PC-3 (cell line): ENCODE data around the gene EPC2. TPM values are rescaled to one million over a fixed set of nuclear protein-coding genes. Genes with fewer than 3 reads are reported as not detected.
"Not testable (repeated sequence)": the region's sequence is repeated elsewhere in the genome, so short reads cannot be mapped to it uniquely, and the experiment has no call there.

ENCODE experiments used
- ATAC-seq: fragments of 200-7000 bp; cut with Tn5 transposase; 2 replicates; pipeline ENCODE4 v1.9.1; 2020; ENCODE audit warnings: mild to moderate bottlenecking, moderate library complexity
- BruUV-seq: library from RNA; stranded (reverse); fragments of 400-500 nt; replicated peaks from 2 replicates; lab custom pipeline; 2021; lab: Mats Ljungman, UMichigan
- CTCF ChIA-PET: fragments of 300-600 bp; sonication (Branson Sonifier 250); formaldehyde crosslinking; loops from one replicate; lab custom pipeline; 2022; ENCODE audit warnings: antibody characterized with exemption; lab: Charles Lee
- POLR2A ChIA-PET: fragments of 300-600 bp; sonication (Branson Sonifier 250); formaldehyde crosslinking; loops from one replicate; lab custom pipeline; 2022; ENCODE audit warnings: antibody characterized with exemption; ENCODE audit not compliant: unreplicated experiment; lab: Charles Lee
- DNase-seq: peaks from one replicate; pipeline ENCODE4 v3.0.0-alpha.2; 2015
- H2AFZ ChIP-seq: fragments of 300-600 bp; sonication (generic); 2 replicates; pipeline ENCODE4 v1.6.0; 2016; ENCODE audit warnings: antibody characterized with exemption, low read length
- H3F3A ChIP-seq: fragments of 300-600 bp; sonication (generic); one replicate; pipeline ENCODE4 v1.6.0; 2017; ENCODE audit warnings: antibody characterized with exemption, low read length, control low read depth, mild to moderate bottlenecking; ENCODE audit not compliant: unreplicated experiment
- H3K27ac ChIP-seq: fragments of 300-600 bp; sonication (generic); 2 replicates; pipeline ENCODE4 v1.5.1; 2016; ENCODE audit warnings: mild to moderate bottlenecking, low read length
- H3K27me3 ChIP-seq: fragments of 300-600 bp; sonication (generic); 2 replicates; pipeline ENCODE4 v1.6.1; 2016; ENCODE audit warnings: low read length, mixed read lengths
- H3K36me3 ChIP-seq: fragments of 300-600 bp; sonication (generic); 2 replicates; pipeline ENCODE4 v1.6.1; 2016; ENCODE audit warnings: low read depth, mixed run types, low read length, mixed read lengths
- H3K4me1 ChIP-seq: fragments of 300-600 bp; sonication (generic); 2 replicates; pipeline ENCODE4 v1.5.1; 2016; ENCODE audit warnings: low read length; ENCODE audit not compliant: insufficient read depth
- H3K4me2 ChIP-seq: fragments of 300-600 bp; sonication (generic); 2 replicates; pipeline ENCODE4 v1.6.0; 2016; ENCODE audit warnings: low read length
- H3K4me3 ChIP-seq: fragments of 300-600 bp; sonication (generic); 2 replicates; pipeline ENCODE4 v1.5.1; 2016; ENCODE audit warnings: mild to moderate bottlenecking, low read length, mixed read lengths
- H3K79me2 ChIP-seq: fragments of 300-600 bp; sonication (generic); 2 replicates; pipeline ENCODE4 v1.6.1; 2017; ENCODE audit warnings: low read length, mixed read lengths
- H3K9ac ChIP-seq: fragments of 300-600 bp; sonication (generic); 2 replicates; pipeline ENCODE4 v1.6.0; 2016; ENCODE audit warnings: mild to moderate bottlenecking, low read length
- H3K9me2 ChIP-seq: fragments of 300-600 bp; sonication (generic); replicated peaks from 2 replicates; pipeline ENCODE4 v1.6.1; 2016; ENCODE audit warnings: mixed run types, low read length, mixed read lengths
- H3K9me3 ChIP-seq: fragments of 300-600 bp; sonication (generic); 2 replicates; pipeline ENCODE4 v1.6.1; 2016; ENCODE audit warnings: low read length, mixed read lengths
- H4K20me1 ChIP-seq: fragments of 300-600 bp; sonication (generic); 2 replicates; pipeline ENCODE4 v1.6.1; 2016; ENCODE audit warnings: low read length, mixed read lengths
- CTCF ChIP-seq: fragments of 300-600 bp; sonication (generic); conservative IDR thresholded peaks from 2 replicates; pipeline ENCODE4 v1.5.1; 2017; ENCODE audit warnings: antibody characterized with exemption, low read depth, mild to moderate bottlenecking, low read length
- EZH2 ChIP-seq: fragments of 300-600 bp; sonication (generic); IDR thresholded peaks from one replicate; pipeline ENCODE4 v1.6.1; 2017; ENCODE audit warnings: antibody characterized with exemption, mild to moderate bottlenecking, low read length; ENCODE audit not compliant: unreplicated experiment
- EZH2phosphoT487 ChIP-seq: fragments of 300-600 bp; sonication (generic); IDR thresholded peaks from 2 replicates; pipeline ENCODE4 v1.6.1; 2018; ENCODE audit warnings: mild to moderate bottlenecking, antibody characterized with exemption, low read length, borderline replicate concordance
- intact Hi-C: fragments of 100-400 bp; cut with micrococcal nuclease; formaldehyde crosslinking; loops from 2 replicates; pipeline ENCODE4 v1.9.0; 2023
- total RNA-seq: library from RNA; depleted of rRNA; stranded (reverse); fragments of >200 nt; gene quantifications from 2 replicates; pipeline ENCODE4 v1.2.3, GENCODE V29; 2014

The EPC2 gene
- total RNA-seq, 1 experiment from 2014 or later, result 20.6 TPM

- H3K27ac ChIP-seq, result no peak overlapping the region
- POLR2A ChIA-PET, result no interaction called here
- ATAC-seq, result no peak
- TF ChIP-seq CTCF, result no peak
- no peak for TF ChIP-seq EZH2phosphoT487
- no peak for TF ChIP-seq EZH2
- no peak overlapping the region for H3K9ac ChIP-seq
- CTCF ChIA-PET, result no interaction called here
- no peaks in the 10 kb centered on the region for H3K9me3 ChIP-seq
- no peak for DNase-seq
- no peaks in the 10 kb centered on the region for H3K9me2 ChIP-seq
- BruUV-seq, result no TSS peak
- no peaks in the 10 kb centered on the region for H3F3A ChIP-seq
- H3K4me3 ChIP-seq, result no peak overlapping the region
- H3K4me2 ChIP-seq, result no peak overlapping the region
- H3K27me3 ChIP-seq, result no peaks in the 10 kb centered on the region
- H3K79me2 ChIP-seq, result peaks cover 93% of the 10 kb centered on the region
- peaks cover 5% of the 10 kb centered on the region; the same call in 1 of the 2 replicates for H3K4me1 ChIP-seq
- H2AFZ ChIP-seq, result no peak overlapping the region
- peaks cover 54% of the 10 kb centered on the region for H4K20me1 ChIP-seq
- intact Hi-C loops, result no loop called here
- no peaks in the 10 kb centered on the region for H3K36me3 ChIP-seq
Measured at GRCh38 chr2:148680462-148680861, 35.9 kb downstream of the EPC2 start.

DNA sequence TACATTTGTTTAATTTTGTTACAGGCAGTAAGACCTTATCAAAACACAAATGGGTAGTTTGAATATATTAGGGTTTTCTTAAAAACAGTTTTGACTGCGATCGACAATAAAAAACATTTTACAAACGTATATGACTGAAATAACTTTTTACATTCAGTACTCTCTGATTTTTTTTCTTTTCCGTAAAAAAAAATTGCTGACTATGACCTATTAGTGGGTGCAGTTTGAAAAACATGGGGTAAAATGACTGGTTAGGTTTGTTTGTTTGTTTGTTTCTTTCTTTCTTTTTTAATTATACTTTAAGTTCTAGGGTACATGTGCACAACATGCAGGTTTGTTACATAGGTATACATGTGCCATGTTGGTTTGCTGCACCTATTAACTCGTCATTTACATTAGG is 36.9 kb downstream of the EPC2 start:
- H3K4me1 ChIP-seq, result no peaks in the 10 kb centered on the region
- H3K36me3 ChIP-seq, result no peaks in the 10 kb centered on the region
- no peaks in the 10 kb centered on the region for H3F3A ChIP-seq
- peaks cover 54% of the 10 kb centered on the region for H4K20me1 ChIP-seq
- CTCF ChIA-PET, result no interaction called here
- no peak overlapping the region for H3K9ac ChIP-seq
- no peak for DNase-seq
- H2AFZ ChIP-seq, result no peak overlapping the region
- no peaks in the 10 kb centered on the region for H3K9me2 ChIP-seq
- no TSS peak for BruUV-seq
- no peak for TF ChIP-seq CTCF
- no peak for TF ChIP-seq EZH2
- no peak for TF ChIP-seq EZH2phosphoT487
- POLR2A ChIA-PET, result no interaction called here
- H3K27ac ChIP-seq, result no peak overlapping the region
- no peak overlapping the region for H3K4me3 ChIP-seq
- peaks cover 93% of the 10 kb centered on the region for H3K79me2 ChIP-seq
- intact Hi-C loops, result no loop called here
- no peak for ATAC-seq
- H3K9me3 ChIP-seq, result no peaks in the 10 kb centered on the region
- no peaks in the 10 kb centered on the region for H3K27me3 ChIP-seq
- no peak overlapping the region for H3K4me2 ChIP-seq

DNA sequence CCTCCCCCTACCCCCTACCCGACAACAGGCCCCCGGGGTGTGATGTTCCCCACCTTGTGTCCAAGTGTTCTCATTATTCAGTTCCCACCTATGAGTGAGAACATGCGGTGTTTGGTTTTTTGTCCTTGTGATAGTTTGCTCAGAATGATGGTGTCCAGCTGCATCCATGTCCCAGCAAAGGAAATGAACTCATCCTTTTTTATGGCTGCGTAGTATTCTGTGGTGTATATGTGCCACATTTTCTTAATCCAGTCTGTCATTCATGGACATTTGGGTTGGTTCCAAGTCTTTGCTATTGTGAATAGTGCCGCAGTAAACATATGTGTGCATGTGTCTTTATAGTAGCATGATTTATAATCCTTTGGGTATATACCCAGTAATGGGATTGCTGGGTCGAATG is 37.3 kb downstream of the EPC2 start:
- ATAC-seq, BruUV-seq, H3K27ac ChIP-seq, H3K9ac ChIP-seq, H3K4me1 ChIP-seq, H3K4me2 ChIP-seq, H3K9me3 ChIP-seq, H3K9me2 ChIP-seq, POLR2A ChIA-PET, H3K27me3 ChIP-seq, intact Hi-C loops, H3K36me3 ChIP-seq, DNase-seq, H3F3A ChIP-seq, CTCF ChIA-PET, H2AFZ ChIP-seq, H3K4me3 ChIP-seq: not testable (repeated sequence)
- Histone ChIP-seq H4K20me1 (peaks cover 54% of the 10 kb centered on the region), H3K79me2 (peaks cover 93% of the 10 kb centered on the region)
